ENCODE data around the gene SUPT20HL1. TPM values are rescaled to one million over a fixed set of nuclear protein-coding genes. Genes with fewer than 3 reads are reported as not detected.

The SUPT20HL1 gene
- total and polyA plus RNA-seq, 10 of the 15 experiments (the other 5 are each of a cell fraction or from before 2014, with no cell fraction given): not detected

DNA sequence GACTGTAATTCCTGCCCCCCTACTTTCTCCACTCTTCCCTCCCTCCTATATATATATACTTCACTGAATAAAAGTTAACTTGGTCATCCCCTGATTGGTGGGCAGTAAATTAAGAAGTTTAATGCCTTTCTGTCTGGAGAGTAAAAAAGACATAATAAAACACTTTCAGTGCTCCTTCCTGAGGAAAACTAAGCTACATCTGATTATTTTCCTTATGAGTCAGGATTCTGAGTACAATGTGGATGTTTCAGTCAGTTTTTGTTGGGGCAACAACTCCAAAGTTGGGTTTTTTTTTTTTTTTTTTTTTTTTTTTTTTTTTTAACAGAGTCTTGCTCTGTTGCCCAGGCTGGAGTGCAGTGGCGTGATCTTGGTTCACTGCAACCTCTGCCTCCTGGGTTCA, 24.6 kb upstream of the SUPT20HL1 start (continued):
- TF ChIP-seq HDAC2 (IDR thresholded peaks at IDR 0.05) (no peak), MXI1 (IDR thresholded peaks at IDR 0.05; ENCODE audit: low read depth, low read length) (no peak), POU2F2 (IDR thresholded peaks at IDR 0.05; ENCODE audit: borderline replicate concordance, low read depth, low read length) (no peak), CEBPB (IDR thresholded peaks at IDR 0.05; ENCODE audit: borderline replicate concordance in 1 of 2, low read depth in 2 of 2, low read length in 2 of 2) (no peak), TCF7 (IDR thresholded peaks at IDR 0.05; ENCODE audit: borderline replicate concordance) (no peak), BMI1 (IDR thresholded peaks at IDR 0.05; ENCODE audit: borderline replicate concordance) (no peak), PML (IDR thresholded peaks at IDR 0.05; ENCODE audit: low read length) (no peak), SPI1 (IDR thresholded peaks at IDR 0.05; ENCODE audit: borderline replicate concordance, insufficient read depth, low read depth, low read length) (no peak), NR2C2 (IDR thresholded peaks at IDR 0.05; ENCODE audit: borderline replicate concordance, control insufficient read depth, insufficient read length, low read depth) (no peak)

DNA sequence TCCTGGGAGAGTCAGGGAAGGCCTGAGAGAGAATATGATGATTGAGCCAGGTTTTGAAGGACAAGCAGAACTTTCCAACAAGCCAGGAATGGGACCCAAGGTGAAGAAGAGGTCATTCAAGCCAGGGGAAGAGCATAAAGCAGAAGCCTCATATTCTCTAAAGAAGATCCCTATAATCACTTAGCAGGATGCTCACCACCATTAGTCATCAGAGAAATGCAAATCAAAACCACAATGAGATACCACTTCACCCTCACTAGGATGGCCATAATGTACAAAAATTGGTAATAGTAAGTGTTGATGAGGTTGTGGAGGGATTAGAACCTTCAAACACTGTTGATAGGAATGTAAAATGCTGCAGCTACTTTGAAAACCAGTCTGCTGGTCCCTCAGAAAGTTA, 20.5 kb upstream of the SUPT20HL1 start:
- SMC1A ChIA-PET (ENCODE audit: uncharacterized antibody, unreplicated experiment): no interaction called here
- no TSS peak for BruUV-seq (replicated peaks)
- POLR2A ChIA-PET: no interaction called here
- no peaks in the 10 kb centered on the region for H4K20me1 ChIP-seq (ENCODE audit: control insufficient read depth, insufficient read depth)
- no peaks in the 10 kb centered on the region for H3K79me2 ChIP-seq (ENCODE audit: control insufficient read depth, insufficient read depth, low read length)
- H3K9ac ChIP-seq (ENCODE audit: control insufficient read depth, insufficient read depth, low read length): no peak overlapping the region
- DNase-seq (ENCODE audit: low read depth, low spot score): no peak
- no peaks in the 10 kb centered on the region for H3K36me3 ChIP-seq (ENCODE audit: control insufficient read depth in 2 of 2, insufficient read depth in 2 of 2, low read length in 1 of 2)
- H3K4me3 ChIP-seq: no peak overlapping the region
- ATAC-seq: no peak
- no peak overlapping the region for H3K4me2 ChIP-seq (ENCODE audit: control insufficient read depth, insufficient read depth)
- no peak overlapping the region for H2AFZ ChIP-seq (ENCODE audit: control insufficient read depth, low read depth, low read length)
- H3K27me3 ChIP-seq (replicated peaks in 1 of 2; ENCODE audit: control insufficient read depth in 2 of 2, insufficient read depth in 2 of 2, low read length in 1 of 2): no peaks in the 10 kb centered on the region
- no peaks in the 10 kb centered on the region for H3K4me1 ChIP-seq (ENCODE audit: control insufficient read depth, insufficient read depth, low read length)
- no peak overlapping the region for H3K27ac ChIP-seq (ENCODE audit: control insufficient read depth, insufficient read depth)
- CTCF ChIA-PET: no interaction called here
- in situ Hi-C loops (cut with MboI) (no loop called here), intact Hi-C loops (cut with micrococcal nuclease; ENCODE audit: unreplicated experiment) (no loop called here)
- RAD21 ChIA-PET (ENCODE audit: unreplicated experiment): no interaction called here
- no peaks in the 10 kb centered on the region for H3K9me3 ChIP-seq (replicated peaks; ENCODE audit: control insufficient read depth, insufficient read depth, low read length)
- no peak for FAIRE-seq
- TF ChIP-seq IRF4 (IDR thresholded peaks at IDR 0.05; ENCODE audit: low read depth, low read length) (no peak), NR2F1 (conservative IDR thresholded peaks at IDR 0.05) (no peak), FOXK2 (IDR thresholded peaks at IDR 0.05) (no peak), STAT1 (conservative IDR thresholded peaks at IDR 0.05) (no peak), MTA2 (IDR thresholded peaks at IDR 0.05; ENCODE audit: low read depth) (no peak)
- TF ChIP-seq, protein P1, sequence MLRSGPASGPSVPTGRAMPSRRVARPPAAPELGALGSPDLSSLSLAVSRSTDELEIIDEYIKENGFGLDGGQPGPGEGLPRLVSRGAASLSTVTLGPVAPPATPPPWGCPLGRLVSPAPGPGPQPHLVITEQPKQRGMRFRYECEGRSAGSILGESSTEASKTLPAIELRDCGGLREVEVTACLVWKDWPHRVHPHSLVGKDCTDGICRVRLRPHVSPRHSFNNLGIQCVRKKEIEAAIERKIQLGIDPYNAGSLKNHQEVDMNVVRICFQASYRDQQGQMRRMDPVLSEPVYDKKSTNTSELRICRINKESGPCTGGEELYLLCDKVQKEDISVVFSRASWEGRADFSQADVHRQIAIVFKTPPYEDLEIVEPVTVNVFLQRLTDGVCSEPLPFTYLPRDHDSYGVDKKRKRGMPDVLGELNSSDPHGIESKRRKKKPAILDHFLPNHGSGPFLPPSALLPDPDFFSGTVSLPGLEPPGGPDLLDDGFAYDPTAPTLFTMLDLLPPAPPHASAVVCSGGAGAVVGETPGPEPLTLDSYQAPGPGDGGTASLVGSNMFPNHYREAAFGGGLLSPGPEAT (IDR thresholded peaks at IDR 0.05; ENCODE audit: low read depth): no peak
- TF ChIP-seq, protein P2, sequence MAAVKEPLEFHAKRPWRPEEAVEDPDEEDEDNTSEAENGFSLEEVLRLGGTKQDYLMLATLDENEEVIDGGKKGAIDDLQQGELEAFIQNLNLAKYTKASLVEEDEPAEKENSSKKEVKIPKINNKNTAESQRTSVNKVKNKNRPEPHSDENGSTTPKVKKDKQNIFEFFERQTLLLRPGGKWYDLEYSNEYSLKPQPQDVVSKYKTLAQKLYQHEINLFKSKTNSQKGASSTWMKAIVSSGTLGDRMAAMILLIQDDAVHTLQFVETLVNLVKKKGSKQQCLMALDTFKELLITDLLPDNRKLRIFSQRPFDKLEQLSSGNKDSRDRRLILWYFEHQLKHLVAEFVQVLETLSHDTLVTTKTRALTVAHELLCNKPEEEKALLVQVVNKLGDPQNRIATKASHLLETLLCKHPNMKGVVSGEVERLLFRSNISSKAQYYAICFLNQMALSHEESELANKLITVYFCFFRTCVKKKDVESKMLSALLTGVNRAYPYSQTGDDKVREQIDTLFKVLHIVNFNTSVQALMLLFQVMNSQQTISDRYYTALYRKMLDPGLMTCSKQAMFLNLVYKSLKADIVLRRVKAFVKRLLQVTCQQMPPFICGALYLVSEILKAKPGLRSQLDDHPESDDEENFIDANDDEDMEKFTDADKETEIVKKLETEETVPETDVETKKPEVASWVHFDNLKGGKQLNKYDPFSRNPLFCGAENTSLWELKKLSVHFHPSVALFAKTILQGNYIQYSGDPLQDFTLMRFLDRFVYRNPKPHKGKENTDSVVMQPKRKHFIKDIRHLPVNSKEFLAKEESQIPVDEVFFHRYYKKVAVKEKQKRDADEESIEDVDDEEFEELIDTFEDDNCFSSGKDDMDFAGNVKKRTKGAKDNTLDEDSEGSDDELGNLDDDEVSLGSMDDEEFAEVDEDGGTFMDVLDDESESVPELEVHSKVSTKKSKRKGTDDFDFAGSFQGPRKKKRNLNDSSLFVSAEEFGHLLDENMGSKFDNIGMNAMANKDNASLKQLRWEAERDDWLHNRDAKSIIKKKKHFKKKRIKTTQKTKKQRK (IDR thresholded peaks at IDR 0.05; ENCODE audit: low read depth, low read length): no peak
- TF ChIP-seq, protein P3, sequence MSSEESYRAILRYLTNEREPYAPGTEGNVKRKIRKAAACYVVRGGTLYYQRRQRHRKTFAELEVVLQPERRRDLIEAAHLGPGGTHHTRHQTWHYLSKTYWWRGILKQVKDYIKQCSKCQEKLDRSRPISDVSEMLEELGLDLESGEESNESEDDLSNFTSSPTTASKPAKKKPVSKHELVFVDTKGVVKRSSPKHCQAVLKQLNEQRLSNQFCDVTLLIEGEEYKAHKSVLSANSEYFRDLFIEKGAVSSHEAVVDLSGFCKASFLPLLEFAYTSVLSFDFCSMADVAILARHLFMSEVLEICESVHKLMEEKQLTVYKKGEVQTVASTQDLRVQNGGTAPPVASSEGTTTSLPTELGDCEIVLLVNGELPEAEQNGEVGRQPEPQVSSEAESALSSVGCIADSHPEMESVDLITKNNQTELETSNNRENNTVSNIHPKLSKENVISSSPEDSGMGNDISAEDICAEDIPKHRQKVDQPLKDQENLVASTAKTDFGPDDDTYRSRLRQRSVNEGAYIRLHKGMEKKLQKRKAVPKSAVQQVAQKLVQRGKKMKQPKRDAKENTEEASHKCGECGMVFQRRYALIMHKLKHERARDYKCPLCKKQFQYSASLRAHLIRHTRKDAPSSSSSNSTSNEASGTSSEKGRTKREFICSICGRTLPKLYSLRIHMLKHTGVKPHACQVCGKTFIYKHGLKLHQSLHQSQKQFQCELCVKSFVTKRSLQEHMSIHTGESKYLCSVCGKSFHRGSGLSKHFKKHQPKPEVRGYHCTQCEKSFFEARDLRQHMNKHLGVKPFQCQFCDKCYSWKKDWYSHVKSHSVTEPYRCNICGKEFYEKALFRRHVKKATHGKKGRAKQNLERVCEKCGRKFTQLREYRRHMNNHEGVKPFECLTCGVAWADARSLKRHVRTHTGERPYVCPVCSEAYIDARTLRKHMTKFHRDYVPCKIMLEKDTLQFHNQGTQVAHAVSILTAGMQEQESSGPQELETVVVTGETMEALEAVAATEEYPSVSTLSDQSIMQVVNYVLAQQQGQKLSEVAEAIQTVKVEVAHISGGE (CRISPR knock-in tag; IDR thresholded peaks at IDR 0.05): no peak
